Fibroblast of mammary gland (primary cell): ENCODE data around the gene HOXD3.

ENCODE experiments used
- DNase-seq: peaks from one replicate; pipeline ENCODE4 v3.0.0-alpha.2; 2010; ENCODE audit warnings: low read depth
- H3K4me3 ChIP-seq: 2 replicates; pipeline ENCODE4 v1.5.1; 2011; ENCODE audit warnings: low read depth, mild to moderate bottlenecking, low read length, moderate library complexity; ENCODE audit not compliant: control insufficient read depth
- TF ChIP-seq, protein P1 (sequence below): conservative IDR thresholded peaks from 2 replicates; pipeline ENCODE4 v1.5.1; 2011; ENCODE audit warnings: low read depth, low read length, inconsistent platforms; ENCODE audit not compliant: control insufficient read depth, insufficient read depth

HOXD3 gene

DNA sequence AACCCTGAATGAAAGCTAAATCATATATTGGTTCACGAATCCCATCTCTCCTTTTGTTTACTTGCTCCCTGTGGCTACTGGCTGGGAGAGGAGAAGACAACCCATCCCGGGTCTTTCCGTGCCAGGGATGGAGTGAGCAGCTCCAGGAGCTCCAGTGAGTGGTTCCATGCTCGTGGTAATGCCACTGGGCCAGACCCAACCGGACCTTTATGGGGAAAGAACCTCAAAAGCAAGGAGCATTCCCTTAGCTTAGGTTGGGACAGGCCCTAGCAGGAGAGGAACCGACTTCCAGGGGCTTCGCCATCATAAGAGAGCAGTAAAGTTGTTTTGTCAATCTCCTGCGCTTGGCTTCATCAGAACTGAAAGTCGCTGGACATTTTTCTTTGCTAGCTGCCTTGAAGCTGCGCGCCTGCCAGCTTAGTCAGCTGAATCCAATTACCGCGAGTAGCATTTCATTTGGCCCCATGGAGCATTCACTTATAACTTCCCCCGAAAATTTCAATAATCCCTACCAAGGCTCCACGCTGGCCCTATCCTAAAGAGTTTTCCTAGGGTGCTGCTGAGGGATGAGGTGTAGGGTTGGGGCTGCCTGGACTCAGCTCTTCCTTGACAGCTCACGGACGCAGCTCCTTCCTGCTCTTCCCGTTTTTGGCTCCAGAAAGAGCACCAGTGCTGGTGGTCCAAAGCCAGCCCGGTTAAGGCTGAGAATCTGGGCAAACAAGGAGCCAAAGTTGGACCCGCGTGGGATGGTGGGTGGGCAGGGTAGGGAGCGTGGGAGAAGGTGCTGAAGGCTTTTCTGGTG lies 4.9 kb downstream of the HOXD3 start:
- TF ChIP-seq, protein P1, sequence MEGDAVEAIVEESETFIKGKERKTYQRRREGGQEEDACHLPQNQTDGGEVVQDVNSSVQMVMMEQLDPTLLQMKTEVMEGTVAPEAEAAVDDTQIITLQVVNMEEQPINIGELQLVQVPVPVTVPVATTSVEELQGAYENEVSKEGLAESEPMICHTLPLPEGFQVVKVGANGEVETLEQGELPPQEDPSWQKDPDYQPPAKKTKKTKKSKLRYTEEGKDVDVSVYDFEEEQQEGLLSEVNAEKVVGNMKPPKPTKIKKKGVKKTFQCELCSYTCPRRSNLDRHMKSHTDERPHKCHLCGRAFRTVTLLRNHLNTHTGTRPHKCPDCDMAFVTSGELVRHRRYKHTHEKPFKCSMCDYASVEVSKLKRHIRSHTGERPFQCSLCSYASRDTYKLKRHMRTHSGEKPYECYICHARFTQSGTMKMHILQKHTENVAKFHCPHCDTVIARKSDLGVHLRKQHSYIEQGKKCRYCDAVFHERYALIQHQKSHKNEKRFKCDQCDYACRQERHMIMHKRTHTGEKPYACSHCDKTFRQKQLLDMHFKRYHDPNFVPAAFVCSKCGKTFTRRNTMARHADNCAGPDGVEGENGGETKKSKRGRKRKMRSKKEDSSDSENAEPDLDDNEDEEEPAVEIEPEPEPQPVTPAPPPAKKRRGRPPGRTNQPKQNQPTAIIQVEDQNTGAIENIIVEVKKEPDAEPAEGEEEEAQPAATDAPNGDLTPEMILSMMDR = no peak
- DNase-seq = peak; percentile 71
- H3K4me3 ChIP-seq = peak overlapping the region; percentile 32

GRCh38 chr2:176162911-176163671 lies 6.0 kb downstream of the HOXD3 start:
- no peak for DNase-seq
- H3K4me3 ChIP-seq = no peak overlapping the region
- TF ChIP-seq, protein P1 = no peak

DNA sequence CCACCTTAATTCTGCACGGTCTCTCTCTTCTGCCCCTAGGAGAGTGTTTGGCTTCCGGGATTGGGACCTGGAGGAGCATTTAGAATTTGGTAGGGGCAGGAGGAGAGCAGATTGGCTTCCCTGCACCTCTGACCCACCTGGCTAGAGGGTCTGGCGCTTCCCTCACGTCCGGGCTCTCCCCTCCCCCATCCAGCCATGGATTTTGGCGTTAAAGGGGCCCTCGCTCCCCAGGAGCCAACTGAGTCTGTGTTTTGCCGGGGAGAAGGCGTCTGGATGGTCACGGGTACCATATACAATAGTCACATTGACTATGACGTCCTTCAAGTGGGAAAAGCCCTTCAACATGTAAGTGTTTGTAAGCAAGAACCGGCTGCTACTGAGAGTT lies 6.6 kb downstream of the HOXD3 start:
- DNase-seq = no peak
- TF ChIP-seq, protein P1 = no peak

GRCh38 chr2:176164201-176164600 lies 7.1 kb downstream of the HOXD3 start:
- H3K4me3 ChIP-seq = no peak overlapping the region
- no peak for DNase-seq
- TF ChIP-seq, protein P1 = no peak

More for the DNA sequence above, 6.6 kb downstream of the HOXD3 start:
- H3K4me3 ChIP-seq = no peak overlapping the region

GRCh38 chr2:176164611-176165369 lies 7.7 kb downstream of the HOXD3 start:
- no peak overlapping the region for H3K4me3 ChIP-seq
- TF ChIP-seq, protein P1 = no peak
- DNase-seq = no peak

DNA sequence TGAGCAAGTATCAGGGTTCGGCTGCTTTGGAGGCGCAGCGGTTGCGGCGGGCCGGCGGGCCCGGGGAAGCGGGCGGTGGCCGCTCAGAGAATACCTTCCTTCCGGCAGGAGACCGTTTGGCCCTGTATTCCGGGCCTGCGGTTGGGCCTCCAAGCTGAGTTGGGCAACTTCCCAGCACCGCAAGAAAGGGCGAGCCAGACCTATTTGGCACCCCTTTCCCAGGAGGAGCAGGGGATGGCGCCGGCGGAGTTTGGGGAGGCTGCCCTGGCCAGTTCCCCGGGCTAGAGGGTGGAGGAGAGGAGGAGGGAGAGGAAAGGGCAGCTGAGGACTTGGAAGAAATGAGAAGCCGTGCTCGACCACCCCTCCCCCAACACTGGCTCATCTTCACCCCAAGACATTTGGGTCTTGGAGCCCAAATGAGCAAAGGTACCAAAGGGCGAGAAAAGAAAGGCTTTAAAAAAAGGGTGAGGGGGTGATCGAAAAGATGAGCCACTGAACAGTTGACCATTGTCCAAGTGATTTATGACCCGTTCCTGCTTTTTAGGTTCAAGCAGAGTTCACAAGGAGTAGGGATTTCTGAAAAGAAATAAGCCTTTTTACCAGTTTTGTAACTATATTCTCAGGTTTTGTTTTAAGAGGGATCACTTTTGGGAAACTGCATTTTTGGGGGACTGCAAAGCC lies 8.4 kb downstream of the HOXD3 start:
- TF ChIP-seq, protein P1 = no peak
- no peak overlapping the region for H3K4me3 ChIP-seq
- no peak for DNase-seq
